Endothelial cell of umbilical vein (primary cell): ENCODE measurements around the gene SENP8. TPM values are rescaled to one million over a fixed set of nuclear protein-coding genes. Genes with fewer than 3 reads are reported as not detected.

Experiments used
- BruUV-seq: library from RNA; stranded (reverse); fragments of 400-500 nt; replicated peaks from 2 replicates; lab custom pipeline; 2021; lab: Mats Ljungman, UMichigan
- CTCF ChIA-PET: fragments of 300-600, 350-600 bp; sonication (Branson Sonifier 250); formaldehyde crosslinking; loops from one replicate; lab custom pipeline; 2021; ENCODE audit warnings: antibody characterized with exemption, inconsistent platforms; lab: Charles Lee
- POLR2A ChIA-PET: fragments of 300-600, 350-600 bp; sonication (Branson Sonifier 250); formaldehyde crosslinking; loops from one replicate; lab custom pipeline; 2021; ENCODE audit warnings: antibody characterized with exemption, inconsistent platforms; lab: Charles Lee
- DNase-seq: peaks from one replicate; pipeline ENCODE4 v3.0.0-alpha.2; 2011; ENCODE audit warnings: low read depth, low spot score
- FAIRE-seq: peaks from 2 replicates; lab custom pipeline; 2011; peaks lifted over from hg19 to GRCh38; lab: Jason Lieb, UNC
- H2AFZ ChIP-seq: 2 replicates; pipeline ENCODE4 v1.6.0; 2012; ENCODE audit warnings: low read depth, low read length, control low read depth, inconsistent platforms
- H3K27ac ChIP-seq: 2 replicates; pipeline ENCODE4 v1.5.1; 2011; ENCODE audit warnings: low read depth, mild to moderate bottlenecking, control low read depth, low read length, moderate library complexity; ENCODE audit not compliant: insufficient read depth
- H3K27me3 ChIP-seq, 2 experiments: 2 replicates each; pipeline versions ENCODE4 v1.6.0 to v1.6.1; 2011; ENCODE audit warnings: low read length in 2 of 2, mixed read lengths in 1 of 2; ENCODE audit not compliant: control insufficient read depth in 2 of 2, insufficient read depth in 2 of 2
- H3K36me3 ChIP-seq, 2 experiments: 2 replicates in 1 of 2; 3 replicates in 1 of 2; pipeline ENCODE4 v1.5.1; 2011; ENCODE audit warnings: low read length in 2 of 2, mild to moderate bottlenecking in 1 of 2, moderate library complexity in 1 of 2; ENCODE audit not compliant: control insufficient read depth in 2 of 2, insufficient read depth in 2 of 2; ENCODE audit errors: extremely low read depth in 1 of 2
- H3K4me1 ChIP-seq: 3 replicates; pipeline ENCODE4 v1.5.1; 2011; ENCODE audit warnings: mild to moderate bottlenecking, low read length; ENCODE audit not compliant: control insufficient read depth, insufficient read depth; ENCODE audit errors: extremely low read depth
- H3K4me2 ChIP-seq: 2 replicates; pipeline ENCODE4 v1.6.1; 2011; ENCODE audit warnings: low read length, control low read depth, mixed read lengths; ENCODE audit not compliant: insufficient read depth
- H3K4me3 ChIP-seq, 3 experiments: fragments of 200-600 bp in 1 of 3; sonication (generic), shearing (Covaris generic) in 1 of 3; replicated peaks in 1 of 3; 2 replicates each; pipeline ENCODE4 v1.5.1; 2011 to 2016; ENCODE audit warnings: control low read depth in 3 of 3, low read length in 3 of 3, mild to moderate bottlenecking in 2 of 3, inconsistent platforms in 1 of 3, low read depth in 1 of 3, moderate library complexity in 1 of 3; ENCODE audit not compliant: insufficient read depth in 1 of 3
- H3K79me2 ChIP-seq: 2 replicates; pipeline ENCODE4 v1.6.0; 2012; ENCODE audit warnings: low read length, inconsistent platforms; ENCODE audit not compliant: control insufficient read depth, insufficient read depth
- H3K9ac ChIP-seq: replicated peaks from 2 replicates; pipeline ENCODE3; 2011; ENCODE audit warnings: low read length, control low read depth; ENCODE audit not compliant: insufficient read depth; ENCODE audit errors: extremely low read depth
- H3K9me1 ChIP-seq: replicated peaks from 3 replicates; pipeline ENCODE4 v1.6.0; 2011; ENCODE audit warnings: mild to moderate bottlenecking, low read length; ENCODE audit not compliant: control insufficient read depth, insufficient read depth; ENCODE audit errors: extremely low read depth
- H3K9me3 ChIP-seq: replicated peaks from 2 replicates; pipeline ENCODE4 v1.5.1; 2012; ENCODE audit warnings: low read length, inconsistent platforms; ENCODE audit not compliant: control insufficient read depth, insufficient read depth
- H4K20me1 ChIP-seq: replicated peaks from 2 replicates; pipeline ENCODE3; 2011; ENCODE audit warnings: mild to moderate bottlenecking, low read length; ENCODE audit not compliant: control insufficient read depth, insufficient read depth; ENCODE audit errors: extremely low read depth
- EZH2 ChIP-seq: IDR thresholded peaks from 2 replicates; pipeline ENCODE4 v1.6.1; 2012; ENCODE audit warnings: borderline replicate concordance, low read depth, mild to moderate bottlenecking, moderate library complexity, low read length, inconsistent platforms; ENCODE audit not compliant: severe bottlenecking
- FOS ChIP-seq: IDR thresholded peaks from 2 replicates; pipeline ENCODE4 v1.6.1; 2011; ENCODE audit warnings: mild to moderate bottlenecking, low read length, moderate library complexity, borderline replicate concordance; ENCODE audit not compliant: insufficient read depth
- GATA2 ChIP-seq: IDR thresholded peaks from 2 replicates; pipeline ENCODE4 v1.7.0; 2011; ENCODE audit warnings: low read depth, mild to moderate bottlenecking, moderate library complexity, mixed read lengths, low read length; ENCODE audit not compliant: insufficient read length, insufficient read depth
- JUN ChIP-seq: IDR thresholded peaks from 2 replicates; pipeline ENCODE4 v1.6.1; 2011; ENCODE audit warnings: borderline replicate concordance, low read depth; ENCODE audit not compliant: insufficient read length, insufficient read depth
- MYC ChIP-seq: IDR thresholded peaks from one replicate; pipeline ENCODE4 v1.6.1; 2011; ENCODE audit warnings: mild to moderate bottlenecking, low read depth, low read length
- POLR2A ChIP-seq: IDR thresholded peaks from 2 replicates; pipeline ENCODE4 v1.6.1; 2012; ENCODE audit warnings: low read depth, mild to moderate bottlenecking, control low read depth, low read length
- POLR2AphosphoS5 ChIP-seq: IDR thresholded peaks from 2 replicates; pipeline ENCODE4 v1.6.1; 2012; ENCODE audit warnings: low read depth, mild to moderate bottlenecking, control low read depth, low read length, moderate library complexity; ENCODE audit not compliant: insufficient read depth
- dilution Hi-C: fragments of 300-500 bp; cut with MboI; formaldehyde crosslinking; loops from one replicate; pipeline ENCODE4 v1.15.0; 2019; ENCODE audit warnings: low sequenced_read_pairs; ENCODE audit not compliant: extremely low pct_ligation_motif_present
- intact Hi-C: fragments of 100-400 bp; cut with micrococcal nuclease; formaldehyde crosslinking; loops from one replicate; pipeline ENCODE4 v1.10.0; 2022
- polyA plus RNA-seq, 4 experiments: library from polyadenylated mRNA; depleted of rRNA in 3 of 4; stranded (reverse) in 3 of 4; unstranded in 1 of 4; fragments of >200 nt; gene quantifications; 2 replicates each; pipeline versions ENCODE4 v1.2.1 to v1.2.3, GENCODE V29; 2011 to 2012; ENCODE audit warnings: missing spikeins in 1 of 4
- total RNA-seq: library from RNA; stranded (reverse); gene quantifications from 2 replicates; pipeline ENCODE4 v1.2.3, GENCODE V29; 2021
- TF ChIP-seq, protein P1 (sequence below): IDR thresholded peaks from 2 replicates; pipeline ENCODE4 v1.6.1; 2011; ENCODE audit not compliant: insufficient read depth, insufficient read length
- TF ChIP-seq, protein P2 (sequence below), 2 donors: IDR thresholded peaks; 1 replicate in 1 of 2; 2 replicates in 1 of 2; pipeline ENCODE4 v1.5.1; 2011; ENCODE audit warnings: low read length in 2 of 2, mild to moderate bottlenecking in 2 of 2, moderate library complexity in 2 of 2, control low read depth in 1 of 2, inconsistent platforms in 1 of 2, low read depth in 1 of 2; ENCODE audit not compliant: insufficient read depth in 1 of 2; ENCODE audit errors: extremely low read depth in 1 of 2

Gene SENP8
- total and polyA plus RNA-seq, 2 donors (not counting 3 experiments of a cell fraction or from before 2014, with no cell fraction given) = 0.91 to 1.3 TPM

DNA sequence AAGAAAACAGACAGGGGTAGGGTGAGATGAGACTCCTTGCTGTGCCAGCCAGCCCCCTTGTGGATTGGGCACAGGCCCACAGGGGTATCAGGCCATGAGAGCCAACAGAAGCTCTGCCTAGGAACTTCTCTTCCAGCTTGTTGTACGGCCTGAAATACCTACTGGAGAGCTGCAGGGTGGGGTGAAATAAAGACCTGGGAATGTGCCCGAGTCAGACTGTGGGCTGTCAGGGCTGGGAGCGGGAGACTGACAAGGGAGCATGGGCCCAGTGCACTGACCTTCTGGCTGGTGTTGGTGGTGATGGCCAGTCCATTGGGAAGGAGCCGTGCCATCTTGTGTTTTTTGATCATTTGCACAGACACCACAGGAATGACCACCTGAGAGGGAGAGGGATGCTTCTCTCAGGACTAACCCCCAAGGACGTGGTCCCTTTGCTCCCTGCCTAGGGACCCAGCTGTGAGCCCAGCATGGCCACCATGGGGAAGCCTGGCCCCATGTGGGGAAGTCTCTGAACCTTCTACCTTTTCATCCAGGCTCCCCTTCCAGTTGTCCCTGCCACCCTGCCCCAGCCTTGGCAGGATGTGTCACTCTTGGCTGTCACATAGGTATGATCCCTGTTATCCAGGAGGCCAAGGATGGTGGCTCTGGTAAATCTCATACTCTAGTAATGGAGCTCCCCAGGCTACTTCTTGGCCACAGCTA, 48.7 kb downstream of the SENP8 start:
- H2AFZ ChIP-seq = no peak overlapping the region
- no peaks in the 10 kb centered on the region for H3K4me1 ChIP-seq
- peaks cover 0 to 7% of the 10 kb centered on the region in 2 experiments for H3K27me3 ChIP-seq
- no peaks in the 10 kb centered on the region for H3K36me3 ChIP-seq
- DNase-seq (no peak), FAIRE-seq (no peak)
- no peak overlapping the region for H3K4me2 ChIP-seq
- H3K9me3 ChIP-seq = no peaks in the 10 kb centered on the region
- no peaks in the 10 kb centered on the region for H3K79me2 ChIP-seq
- intact Hi-C loops (no loop called here), dilution Hi-C loops (no loop called here)
- H3K9ac ChIP-seq = no peak overlapping the region
- no peaks in the 10 kb centered on the region for H3K9me1 ChIP-seq
- ChIA-PET CTCF (interaction anchor here (1.1 to 2.0 kb wide), 3 partner anchors 11 to 423 kb away, joined by 3 to 5 read pairs (median 5); no protein-coding TSS in a partner anchor), POLR2A (no interaction called here)
- BruUV-seq = no TSS peak
- H3K27ac ChIP-seq = no peak overlapping the region
- H3K4me3 ChIP-seq = no peak overlapping the region
- no peaks in the 10 kb centered on the region for H4K20me1 ChIP-seq
- no peak for TF ChIP-seq GATA2
- no peak for TF ChIP-seq POLR2A
- TF ChIP-seq POLR2AphosphoS5 = no peak
- no peak for TF ChIP-seq JUN
- TF ChIP-seq EZH2 = no peak
- TF ChIP-seq, protein P1, sequence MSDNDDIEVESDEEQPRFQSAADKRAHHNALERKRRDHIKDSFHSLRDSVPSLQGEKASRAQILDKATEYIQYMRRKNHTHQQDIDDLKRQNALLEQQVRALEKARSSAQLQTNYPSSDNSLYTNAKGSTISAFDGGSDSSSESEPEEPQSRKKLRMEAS = no peak
- no peak for TF ChIP-seq MYC
- TF ChIP-seq FOS = no peak
- TF ChIP-seq, protein P2, sequence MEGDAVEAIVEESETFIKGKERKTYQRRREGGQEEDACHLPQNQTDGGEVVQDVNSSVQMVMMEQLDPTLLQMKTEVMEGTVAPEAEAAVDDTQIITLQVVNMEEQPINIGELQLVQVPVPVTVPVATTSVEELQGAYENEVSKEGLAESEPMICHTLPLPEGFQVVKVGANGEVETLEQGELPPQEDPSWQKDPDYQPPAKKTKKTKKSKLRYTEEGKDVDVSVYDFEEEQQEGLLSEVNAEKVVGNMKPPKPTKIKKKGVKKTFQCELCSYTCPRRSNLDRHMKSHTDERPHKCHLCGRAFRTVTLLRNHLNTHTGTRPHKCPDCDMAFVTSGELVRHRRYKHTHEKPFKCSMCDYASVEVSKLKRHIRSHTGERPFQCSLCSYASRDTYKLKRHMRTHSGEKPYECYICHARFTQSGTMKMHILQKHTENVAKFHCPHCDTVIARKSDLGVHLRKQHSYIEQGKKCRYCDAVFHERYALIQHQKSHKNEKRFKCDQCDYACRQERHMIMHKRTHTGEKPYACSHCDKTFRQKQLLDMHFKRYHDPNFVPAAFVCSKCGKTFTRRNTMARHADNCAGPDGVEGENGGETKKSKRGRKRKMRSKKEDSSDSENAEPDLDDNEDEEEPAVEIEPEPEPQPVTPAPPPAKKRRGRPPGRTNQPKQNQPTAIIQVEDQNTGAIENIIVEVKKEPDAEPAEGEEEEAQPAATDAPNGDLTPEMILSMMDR (IDR thresholded peaks at IDR 0.05; ENCODE audit: extremely low read depth in 1 of 2, insufficient read depth in 1 of 2, low read depth in 1 of 2, low read length in 2 of 2) = no peak
